Gastrocnemius medialis (tissue), 4 donors: ENCODE measurements around the gene UCK2.

Experiments used
- CTCF ChIP-seq, 5 experiments: fragments of 450-650 bp in 3 of 5; fragments of 200-600 bp in 2 of 5; sonication (generic) in 2 of 5; IDR thresholded peaks in 4 of 5; conservative IDR thresholded peaks in 1 of 5; 1 replicate in 4 of 5; 2 replicates in 1 of 5; pipeline ENCODE4 v1.5.1; 2016 to 2019; ENCODE audit warnings: antibody characterized with exemption in 5 of 5, mild to moderate bottlenecking in 3 of 5, moderate library complexity in 3 of 5
- POLR2A ChIP-seq, 2 donors: fragments of 450-650 bp; IDR thresholded peaks; one replicate each; pipeline ENCODE4 v1.6.1; 2017; ENCODE audit warnings: antibody characterized with exemption in 2 of 2, mild to moderate bottlenecking in 2 of 2, moderate library complexity in 2 of 2

- no peak for TF ChIP-seq CTCF (IDR thresholded peaks at IDR 0.05 in 4 of 5, conservative IDR thresholded peaks at IDR 0.05 in 1 of 5)
- TF ChIP-seq POLR2A (IDR thresholded peaks at IDR 0.05) = no peak
These were observed 77.5 kb downstream of the UCK2 start for GRCh38 chr1:165904948-165905347.
